ENCODE data around the gene SPATC1L.
"Not testable (repeated sequence)": the region's sequence is repeated elsewhere in the genome, so short reads cannot be mapped to it uniquely, and the experiment has no call there.

The SPATC1L gene

DNA sequence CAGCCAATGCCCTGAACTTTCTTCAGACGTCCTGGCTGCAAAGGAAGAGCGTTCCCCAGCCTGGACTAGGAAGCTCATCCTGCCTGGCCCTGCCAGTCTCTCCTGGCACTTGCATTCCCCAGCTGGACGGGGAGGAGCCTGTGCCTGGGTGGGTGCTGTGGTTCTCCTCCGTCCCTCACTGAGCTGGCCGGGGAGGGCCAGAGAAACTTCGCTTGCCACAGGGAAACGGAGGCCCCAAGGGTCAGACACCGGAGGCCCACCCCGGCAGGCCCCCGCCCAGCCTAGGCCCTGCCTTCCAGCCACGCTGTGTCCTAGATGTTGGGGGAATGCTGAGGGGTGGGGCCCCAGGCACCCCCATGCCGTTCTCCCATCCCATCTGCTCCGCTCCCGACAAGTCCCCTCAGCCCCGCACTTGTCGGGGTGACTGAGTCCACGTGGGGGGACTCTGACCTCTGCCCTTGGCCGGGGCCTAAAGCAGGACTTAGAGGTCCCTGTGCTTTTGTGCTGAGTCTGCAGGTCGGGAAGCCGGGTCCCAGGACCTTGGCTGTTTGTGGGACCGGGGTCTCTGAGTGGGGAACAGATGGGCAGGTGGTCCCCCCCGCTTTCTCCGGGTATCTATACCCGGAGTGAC lies 33.7 kb downstream of the SPATC1L start:
- TF ChIP-seq, protein P1, sequence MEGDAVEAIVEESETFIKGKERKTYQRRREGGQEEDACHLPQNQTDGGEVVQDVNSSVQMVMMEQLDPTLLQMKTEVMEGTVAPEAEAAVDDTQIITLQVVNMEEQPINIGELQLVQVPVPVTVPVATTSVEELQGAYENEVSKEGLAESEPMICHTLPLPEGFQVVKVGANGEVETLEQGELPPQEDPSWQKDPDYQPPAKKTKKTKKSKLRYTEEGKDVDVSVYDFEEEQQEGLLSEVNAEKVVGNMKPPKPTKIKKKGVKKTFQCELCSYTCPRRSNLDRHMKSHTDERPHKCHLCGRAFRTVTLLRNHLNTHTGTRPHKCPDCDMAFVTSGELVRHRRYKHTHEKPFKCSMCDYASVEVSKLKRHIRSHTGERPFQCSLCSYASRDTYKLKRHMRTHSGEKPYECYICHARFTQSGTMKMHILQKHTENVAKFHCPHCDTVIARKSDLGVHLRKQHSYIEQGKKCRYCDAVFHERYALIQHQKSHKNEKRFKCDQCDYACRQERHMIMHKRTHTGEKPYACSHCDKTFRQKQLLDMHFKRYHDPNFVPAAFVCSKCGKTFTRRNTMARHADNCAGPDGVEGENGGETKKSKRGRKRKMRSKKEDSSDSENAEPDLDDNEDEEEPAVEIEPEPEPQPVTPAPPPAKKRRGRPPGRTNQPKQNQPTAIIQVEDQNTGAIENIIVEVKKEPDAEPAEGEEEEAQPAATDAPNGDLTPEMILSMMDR (IDR thresholded peaks at IDR 0.05; ENCODE audit: low read depth, low read length): no peak

DNA sequence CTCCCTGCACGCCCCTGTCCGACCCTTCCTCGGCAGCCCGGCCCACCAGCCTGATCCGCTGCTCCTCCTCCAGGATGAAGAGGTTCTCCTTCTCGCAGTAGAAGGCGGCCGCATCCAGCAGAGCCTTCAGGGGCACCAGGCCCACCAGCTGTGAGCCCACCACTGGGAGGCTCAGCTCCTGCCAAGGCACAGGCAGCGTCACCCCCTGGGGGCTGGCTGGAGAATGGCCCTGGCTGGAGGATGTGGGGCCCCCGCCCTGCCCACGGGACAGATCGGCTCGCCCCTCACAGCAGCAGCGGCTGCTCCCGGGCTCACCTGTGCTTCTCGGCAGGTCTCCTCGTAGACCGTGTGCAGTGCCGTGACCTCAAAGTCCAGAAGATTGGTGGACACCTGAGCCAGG lies 34.2 kb downstream of the SPATC1L start:
- DNase-seq (ENCODE audit: extremely low read depth, low read depth): no peak
- TF ChIP-seq, protein P1 (IDR thresholded peaks at IDR 0.05; ENCODE audit: low read depth, low read length): no peak

More for the DNA sequence above, 33.7 kb downstream of the SPATC1L start:
- DNase-seq (ENCODE audit: extremely low read depth, low read depth): no peak

DNA sequence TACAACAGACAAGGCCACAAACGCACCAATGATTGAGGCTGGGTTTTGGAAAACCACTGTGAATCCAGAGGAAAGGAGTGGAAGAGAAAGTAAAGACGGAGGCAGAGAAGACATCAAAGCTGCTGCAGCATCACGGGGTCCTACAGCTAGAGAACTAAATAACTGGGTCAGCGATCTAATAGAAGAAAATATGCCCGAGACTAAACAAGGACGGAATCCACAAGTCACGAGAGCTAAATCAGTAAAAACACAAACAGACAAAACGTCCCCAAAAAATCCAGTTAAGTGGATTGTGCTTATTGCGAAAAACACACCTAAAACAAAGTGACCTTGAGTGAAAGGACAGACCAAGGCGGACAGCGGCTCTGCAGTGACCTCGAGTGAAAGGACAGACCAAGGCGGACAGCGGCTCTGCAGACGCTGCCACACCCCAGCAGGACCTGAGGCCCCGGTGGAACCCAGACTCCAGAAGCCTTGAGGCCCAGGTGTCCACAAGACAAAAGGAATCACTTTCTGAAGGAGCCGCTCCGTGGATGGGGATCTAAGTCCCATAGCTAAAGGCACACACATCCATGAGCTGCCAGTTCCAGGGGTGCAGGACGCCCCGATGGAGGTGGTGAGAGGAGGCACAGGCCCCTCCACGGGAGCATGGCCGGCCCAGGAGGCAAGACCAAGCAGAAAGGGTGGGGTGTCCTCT lies 34.9 kb downstream of the SPATC1L start:
- DNase-seq (ENCODE audit: extremely low read depth, low read depth): no peak
- TF ChIP-seq, protein P1 (IDR thresholded peaks at IDR 0.05; ENCODE audit: low read depth, low read length): no peak

DNA sequence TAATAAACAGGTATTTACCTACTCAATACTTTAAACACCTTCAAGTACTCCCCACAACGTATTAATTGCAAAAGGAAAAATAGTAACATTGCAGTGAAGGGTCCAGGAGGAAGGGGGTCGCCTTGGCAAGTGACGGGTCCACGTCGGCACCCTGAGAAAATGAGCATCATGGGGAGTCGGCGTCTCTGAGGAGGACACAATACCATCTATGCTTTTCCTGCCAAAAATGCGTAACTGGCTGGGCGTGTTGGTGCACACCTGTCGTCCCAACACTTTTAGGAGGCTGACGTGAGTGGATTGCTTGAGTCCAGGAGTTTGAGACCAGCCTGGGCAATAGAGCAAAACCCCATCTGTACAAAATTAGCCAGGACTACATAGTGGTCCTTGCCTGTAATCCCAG lies 36.2 kb downstream of the SPATC1L start:
- DNase-seq (ENCODE audit: extremely low read depth, low read depth): no peak
- TF ChIP-seq, protein P1 (IDR thresholded peaks at IDR 0.05; ENCODE audit: low read depth, low read length): no peak

DNA sequence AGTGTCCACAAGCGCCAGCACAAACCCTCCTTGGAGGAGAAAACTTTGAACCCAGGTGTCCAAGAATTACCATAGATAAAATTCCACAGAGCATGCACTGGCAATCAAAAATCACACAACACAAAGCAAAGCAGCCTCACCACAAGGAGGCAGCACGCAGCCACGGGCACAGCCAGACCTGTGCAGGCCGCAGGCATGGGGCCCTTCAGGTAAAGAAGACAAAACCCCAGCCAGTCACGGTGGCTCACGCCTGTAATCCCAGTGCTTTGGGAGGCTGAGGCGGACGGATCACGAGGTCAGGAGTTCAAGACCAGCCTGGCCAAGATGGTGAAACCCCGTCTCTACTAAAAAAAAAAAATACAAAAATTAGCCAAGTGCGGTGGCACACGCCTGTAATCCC lies 36.8 kb downstream of the SPATC1L start:
- TF ChIP-seq, protein P1 (IDR thresholded peaks at IDR 0.05; ENCODE audit: low read depth, low read length): peak; percentile 58

DNA sequence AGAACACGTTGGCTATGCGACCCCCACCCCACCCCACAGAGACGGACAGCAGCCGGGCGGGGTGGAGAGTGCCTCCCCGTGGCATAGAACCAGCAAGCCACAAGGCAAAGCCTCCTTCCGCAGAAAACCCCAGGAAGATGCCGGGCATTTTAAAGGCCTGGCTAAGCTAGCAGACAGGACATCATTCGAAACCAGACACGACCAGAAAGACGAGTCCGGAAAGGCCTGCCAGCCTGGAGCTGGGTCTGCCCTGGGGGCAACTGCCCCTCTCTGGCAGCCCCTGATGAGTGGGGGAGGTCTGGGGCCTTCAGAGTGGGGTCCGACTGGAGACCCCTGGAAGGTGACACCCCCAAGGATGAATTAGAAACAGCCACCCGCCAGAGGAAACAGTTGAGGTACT lies 37.4 kb downstream of the SPATC1L start:
- DNase-seq (ENCODE audit: extremely low read depth, low read depth): no peak
- TF ChIP-seq, protein P1 (IDR thresholded peaks at IDR 0.05; ENCODE audit: low read depth, low read length): no peak

More for the DNA sequence above, 36.8 kb downstream of the SPATC1L start:
- not testable (repeated sequence) for DNase-seq (ENCODE audit: extremely low read depth, low read depth)
